Neural crest cell (in vitro differentiated cells): ENCODE measurements around the gene RPL26. TPM values are rescaled to one million over a fixed set of nuclear protein-coding genes. Genes with fewer than 3 reads are reported as not detected.
A peak's percentile ranks its signal among the peaks of the same experiment; 100 is the strongest.

Source experiments
- DNase-seq: peaks from one replicate; pipeline ENCODE4 v3.0.0; 2021; ENCODE audit warnings: low read depth, mixed read lengths, low spot score
- H3K27ac Mint-ChIP-seq: one replicate; pipeline ENCODE4 v1.8.0; 2021; ENCODE audit warnings: mild to moderate bottlenecking, mixed read lengths; ENCODE audit not compliant: unreplicated experiment
- H3K27me3 Mint-ChIP-seq: 2 replicates; pipeline ENCODE4 v1.8.0; 2021; ENCODE audit warnings: low read depth, mild to moderate bottlenecking, mixed read lengths
- H3K36me3 Mint-ChIP-seq: 2 replicates; pipeline ENCODE4 v1.8.0; 2021; ENCODE audit warnings: low read depth, mild to moderate bottlenecking, mixed read lengths
- H3K4me1 Mint-ChIP-seq: 2 replicates; pipeline ENCODE4 v1.8.0; 2021; ENCODE audit warnings: mixed read lengths
- H3K4me3 Mint-ChIP-seq: one replicate; pipeline ENCODE4 v1.8.0; 2021; ENCODE audit warnings: mild to moderate bottlenecking, mixed read lengths
- H3K9me3 Mint-ChIP-seq: 2 replicates; pipeline ENCODE4 v1.8.0; 2021; ENCODE audit warnings: mixed read lengths
- total RNA-seq: library from RNA; stranded (reverse); gene quantifications from 2 replicates; pipeline ENCODE4 v1.2.1, GENCODE V29; 2021
- TF ChIP-seq, protein P1 (sequence below): fragments of 200-600 bp; sonication (generic); conservative IDR thresholded peaks from 2 replicates; pipeline ENCODE4 v1.5.0; 2021; ENCODE audit warnings: antibody characterized with exemption, mild to moderate bottlenecking

The RPL26 gene
- total RNA-seq, 1 donor from 2014 or later, result 1,793 TPM

DNA sequence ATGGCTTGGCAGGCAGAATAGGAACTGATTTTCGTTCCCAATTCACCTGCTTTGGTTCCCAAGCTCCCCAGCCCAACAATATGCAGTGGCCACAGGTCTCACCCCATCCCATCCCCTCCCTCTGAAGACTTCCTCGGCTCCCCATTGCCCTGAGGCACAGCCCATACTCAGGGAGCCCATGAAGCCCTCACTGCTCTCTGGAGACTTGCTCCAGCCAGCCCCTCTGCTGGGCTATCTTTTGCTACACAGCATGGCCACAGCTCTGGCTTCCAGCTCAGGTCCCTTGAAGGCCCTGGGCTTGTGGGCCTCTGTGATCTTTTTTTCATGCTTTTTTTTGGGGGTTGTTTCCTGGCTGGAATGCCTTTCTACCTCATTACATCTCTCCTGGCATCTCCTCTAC, 23.2 kb upstream of the RPL26 start:
- H3K27ac Mint-ChIP-seq, result no peak overlapping the region
- no peaks in the 10 kb centered on the region for H3K36me3 Mint-ChIP-seq
- TF ChIP-seq, protein P1, sequence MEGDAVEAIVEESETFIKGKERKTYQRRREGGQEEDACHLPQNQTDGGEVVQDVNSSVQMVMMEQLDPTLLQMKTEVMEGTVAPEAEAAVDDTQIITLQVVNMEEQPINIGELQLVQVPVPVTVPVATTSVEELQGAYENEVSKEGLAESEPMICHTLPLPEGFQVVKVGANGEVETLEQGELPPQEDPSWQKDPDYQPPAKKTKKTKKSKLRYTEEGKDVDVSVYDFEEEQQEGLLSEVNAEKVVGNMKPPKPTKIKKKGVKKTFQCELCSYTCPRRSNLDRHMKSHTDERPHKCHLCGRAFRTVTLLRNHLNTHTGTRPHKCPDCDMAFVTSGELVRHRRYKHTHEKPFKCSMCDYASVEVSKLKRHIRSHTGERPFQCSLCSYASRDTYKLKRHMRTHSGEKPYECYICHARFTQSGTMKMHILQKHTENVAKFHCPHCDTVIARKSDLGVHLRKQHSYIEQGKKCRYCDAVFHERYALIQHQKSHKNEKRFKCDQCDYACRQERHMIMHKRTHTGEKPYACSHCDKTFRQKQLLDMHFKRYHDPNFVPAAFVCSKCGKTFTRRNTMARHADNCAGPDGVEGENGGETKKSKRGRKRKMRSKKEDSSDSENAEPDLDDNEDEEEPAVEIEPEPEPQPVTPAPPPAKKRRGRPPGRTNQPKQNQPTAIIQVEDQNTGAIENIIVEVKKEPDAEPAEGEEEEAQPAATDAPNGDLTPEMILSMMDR, result no peak
- peaks cover 14% of the 10 kb centered on the region for H3K27me3 Mint-ChIP-seq
- no peak overlapping the region for H3K4me3 Mint-ChIP-seq
- DNase-seq, result no peak
- peaks cover 13% of the 10 kb centered on the region for H3K4me1 Mint-ChIP-seq
- H3K9me3 Mint-ChIP-seq, result no peaks in the 10 kb centered on the region

DNA sequence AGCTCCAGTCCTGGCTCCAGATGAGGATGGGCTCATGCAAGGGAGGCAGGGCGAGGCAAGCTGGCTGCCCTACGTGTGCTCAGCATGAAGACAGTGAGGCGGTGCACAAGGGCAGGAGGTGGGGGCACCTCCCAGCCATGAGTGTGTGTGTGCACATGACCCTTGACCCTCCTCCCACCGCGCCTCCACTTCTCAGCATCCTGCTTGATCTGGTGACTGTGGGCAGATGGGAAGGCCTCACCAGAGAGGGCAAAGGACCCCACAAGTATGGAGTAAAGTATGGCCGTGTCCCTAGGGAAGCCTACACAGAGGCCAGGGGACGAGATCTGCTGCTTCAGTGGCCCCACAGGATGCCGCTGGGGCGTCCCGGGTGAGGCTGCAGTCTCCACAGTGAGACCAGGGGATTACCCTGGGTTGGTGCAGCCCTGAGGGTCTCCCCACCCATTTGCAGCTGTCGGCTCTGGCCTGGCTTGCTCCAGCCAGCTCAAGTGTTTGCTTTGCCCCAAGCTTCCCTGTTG, 22.6 kb upstream of the RPL26 start:
- H3K27me3 Mint-ChIP-seq, result peaks cover 21% of the 10 kb centered on the region
- peaks cover 13% of the 10 kb centered on the region for H3K4me1 Mint-ChIP-seq
- no peak overlapping the region for H3K4me3 Mint-ChIP-seq
- TF ChIP-seq, protein P1, result no peak
- no peaks in the 10 kb centered on the region for H3K36me3 Mint-ChIP-seq
- no peaks in the 10 kb centered on the region for H3K9me3 Mint-ChIP-seq
- H3K27ac Mint-ChIP-seq, result no peak overlapping the region
- DNase-seq, result no peak

- H3K4me3 Mint-ChIP-seq, result no peak overlapping the region
- peaks cover under 1% of the 10 kb centered on the region for H3K4me1 Mint-ChIP-seq
- TF ChIP-seq, protein P1, result peak; percentile 13
- H3K36me3 Mint-ChIP-seq, result no peaks in the 10 kb centered on the region
- H3K27me3 Mint-ChIP-seq, result peaks cover 32% of the 10 kb centered on the region
- no peak overlapping the region for H3K27ac Mint-ChIP-seq
- no peaks in the 10 kb centered on the region for H3K9me3 Mint-ChIP-seq
- no peak for DNase-seq
Observed at GRCh38 chr17:8402921-8403536, 20.0 kb upstream of the RPL26 start.

DNA sequence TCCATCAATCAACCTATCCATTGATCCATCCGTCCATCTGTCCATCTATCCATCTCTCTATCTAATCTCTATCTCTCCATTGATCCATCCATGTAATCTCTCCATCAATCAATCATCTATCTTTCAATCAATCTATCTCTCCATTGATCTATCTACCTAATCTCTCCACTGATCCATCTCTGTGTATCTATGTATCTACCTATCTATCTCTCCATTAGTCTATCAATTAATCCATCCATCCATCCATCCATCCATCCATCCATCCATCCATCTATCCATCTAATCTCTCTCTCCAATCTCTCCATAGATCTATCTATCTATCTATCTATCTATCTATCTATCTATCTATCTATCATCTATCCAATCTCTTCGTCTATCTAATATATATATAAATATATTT, 18.1 kb upstream of the RPL26 start:
- no peaks in the 10 kb centered on the region for H3K36me3 Mint-ChIP-seq
- no peak overlapping the region for H3K27ac Mint-ChIP-seq
- TF ChIP-seq, protein P1, result no peak
- H3K4me3 Mint-ChIP-seq, result no peak overlapping the region
- DNase-seq, result no peak
- H3K27me3 Mint-ChIP-seq, result peaks cover 50% of the 10 kb centered on the region
- H3K4me1 Mint-ChIP-seq, result no peaks in the 10 kb centered on the region
- H3K9me3 Mint-ChIP-seq, result no peaks in the 10 kb centered on the region

DNA sequence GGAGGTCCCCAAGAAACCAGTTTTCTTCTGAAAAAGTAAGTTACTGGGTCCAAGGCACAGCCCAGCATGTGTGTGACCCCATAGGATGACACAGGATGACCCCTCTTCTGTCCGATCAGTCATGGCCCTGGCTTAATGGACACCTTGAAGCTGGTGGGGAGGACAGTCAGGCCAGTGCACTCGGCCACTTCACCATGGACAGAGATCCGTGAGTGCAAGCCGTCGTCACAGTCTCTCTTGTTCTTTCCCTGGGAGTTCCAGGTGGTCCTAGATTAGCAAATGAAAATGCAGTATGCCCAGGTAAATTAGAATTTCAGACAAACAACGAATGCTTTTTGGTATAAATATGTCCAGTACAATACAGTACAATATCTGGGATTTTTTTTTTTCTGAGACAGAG, 16.0 kb upstream of the RPL26 start:
- Mint-ChIP-seq H3K36me3 (no peaks in the 10 kb centered on the region), H3K4me1 (no peaks in the 10 kb centered on the region), H3K27me3 (peaks cover 69% of the 10 kb centered on the region), H3K9me3 (no peaks in the 10 kb centered on the region), H3K27ac (no peak overlapping the region), H3K4me3 (no peak overlapping the region)
- TF ChIP-seq, protein P1, result no peak
- no peak for DNase-seq
